ENCODE measurements around the gene FBXO30. TPM values are rescaled to one million over a fixed set of nuclear protein-coding genes. Genes with fewer than 3 reads are reported as not detected.

Gene FBXO30
- polyA plus RNA-seq, 1 experiment = 3.5 TPM

GRCh38 chr6:145822456-145822855 lies 7.9 kb upstream of the FBXO30 start:
- no peak for TF ChIP-seq CTCF (IDR thresholded peaks at IDR 0.05; ENCODE audit: insufficient read depth, low read depth, low read length)
- POLR2A ChIA-PET = no interaction called here
- CTCF ChIA-PET = no interaction called here

GRCh38 chr6:145819994-145820393 lies 5.4 kb upstream of the FBXO30 start:
- ChIA-PET CTCF (interaction anchor here (1.3 kb wide), 1 partner anchor 48 kb away, joined by 3 read pairs; no protein-coding TSS in a partner anchor), POLR2A (no interaction called here)
- H3K27me3 ChIP-seq (ENCODE audit: control insufficient read depth, insufficient read depth, low read length) = no peaks in the 10 kb centered on the region
- H3K36me3 ChIP-seq (ENCODE audit: control insufficient read depth, insufficient read depth, low read length) = no peaks in the 10 kb centered on the region
- TF ChIP-seq CTCF (IDR thresholded peaks at IDR 0.05; ENCODE audit: insufficient read depth, low read depth, low read length) = no peak
- DNase-seq (ENCODE audit: low read depth) = no peak
- no peak overlapping the region for H3K4me3 ChIP-seq (ENCODE audit: low read depth, low read length)

More at GRCh38 chr6:145822456-145822855, 7.9 kb upstream of the FBXO30 start:
- no peak for DNase-seq (ENCODE audit: low read depth)
- Histone ChIP-seq H3K36me3 (ENCODE audit: control insufficient read depth, insufficient read depth, low read length) (no peaks in the 10 kb centered on the region), H3K27me3 (ENCODE audit: control insufficient read depth, insufficient read depth, low read length) (no peaks in the 10 kb centered on the region), H3K4me3 (ENCODE audit: low read depth, low read length) (no peak overlapping the region)

DNA sequence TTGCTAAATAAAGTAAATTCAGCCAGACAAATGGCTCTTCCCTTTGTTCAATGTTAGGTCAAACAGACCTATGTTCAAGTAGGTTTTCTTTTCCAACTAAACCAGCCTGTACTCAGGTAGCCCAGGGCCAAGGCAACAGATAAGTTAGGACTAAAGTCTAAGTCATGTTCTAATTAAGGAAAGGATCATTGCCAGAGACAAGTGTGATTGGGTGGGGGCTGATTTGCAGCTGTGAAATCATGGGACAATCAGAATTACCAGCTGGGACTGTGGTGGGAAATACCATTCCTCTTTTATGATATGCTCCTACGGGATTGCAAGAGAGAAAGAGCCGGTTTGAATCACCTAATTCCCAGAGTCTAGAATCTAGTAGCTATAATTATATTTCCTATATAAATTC lies 4.2 kb upstream of the FBXO30 start:
- Histone ChIP-seq H3K27me3 (ENCODE audit: control insufficient read depth, insufficient read depth, low read length) (no peaks in the 10 kb centered on the region), H3K4me3 (ENCODE audit: low read depth, low read length) (no peak overlapping the region), H3K36me3 (ENCODE audit: control insufficient read depth, insufficient read depth, low read length) (no peaks in the 10 kb centered on the region)
- ChIA-PET POLR2A (no interaction called here), CTCF (no interaction called here)
- no peak for DNase-seq (ENCODE audit: low read depth)
- no peak for TF ChIP-seq CTCF (IDR thresholded peaks at IDR 0.05; ENCODE audit: insufficient read depth, low read depth, low read length)

DNA sequence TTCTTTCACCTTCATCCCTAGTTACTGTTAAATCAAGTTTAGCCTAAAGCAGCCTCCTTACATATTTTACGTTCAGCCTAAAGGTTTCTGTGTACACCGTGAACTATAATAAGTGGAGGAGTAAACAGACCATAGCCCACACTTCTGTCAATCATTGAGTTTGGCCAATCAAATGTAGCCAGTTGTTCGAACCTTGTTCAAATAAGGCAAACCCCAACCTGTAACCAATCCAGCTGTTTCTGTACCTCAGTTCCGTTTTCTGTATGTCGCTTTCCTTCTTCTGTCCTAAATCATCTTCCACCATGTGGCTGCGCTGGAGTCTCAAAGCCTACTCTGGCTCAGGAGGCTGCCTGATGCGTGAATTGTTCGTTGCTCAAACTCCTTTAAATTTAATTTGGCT lies 1.8 kb upstream of the FBXO30 start:
- TF ChIP-seq CTCF (IDR thresholded peaks at IDR 0.05; ENCODE audit: insufficient read depth, low read depth, low read length) = no peak
- no peaks in the 10 kb centered on the region for H3K36me3 ChIP-seq (ENCODE audit: control insufficient read depth, insufficient read depth, low read length)
- no peaks in the 10 kb centered on the region for H3K27me3 ChIP-seq (ENCODE audit: control insufficient read depth, insufficient read depth, low read length)
- ChIA-PET POLR2A (no interaction called here), CTCF (no interaction called here)
- no peak overlapping the region for H3K4me3 ChIP-seq (ENCODE audit: low read depth, low read length)
- DNase-seq (ENCODE audit: low read depth) = no peak

GRCh38 chr6:145815309-145816274 lies 997 bp upstream of the FBXO30 start:
- peak overlapping the region; percentile 57 for H3K4me3 ChIP-seq (ENCODE audit: low read depth, low read length)
- POLR2A ChIA-PET = interaction anchor here (0.6 kb wide), 1 partner anchor 30 kb away, joined by 3 read pairs; no protein-coding TSS in a partner anchor
- no peak for TF ChIP-seq CTCF (IDR thresholded peaks at IDR 0.05; ENCODE audit: insufficient read depth, low read depth, low read length)
- H3K27me3 ChIP-seq (ENCODE audit: control insufficient read depth, insufficient read depth, low read length) = no peaks in the 10 kb centered on the region
- no peak for DNase-seq (ENCODE audit: low read depth)
- CTCF ChIA-PET = interaction anchor here (0.5 kb wide), 1 partner anchor 79 kb away, joined by 4 read pairs; no protein-coding TSS in a partner anchor
- H3K36me3 ChIP-seq (ENCODE audit: control insufficient read depth, insufficient read depth, low read length) = no peaks in the 10 kb centered on the region

All from BJ (cell line).